Thoracic aorta (tissue), 2 donors: ENCODE results near the gene CCN6. TPM values are rescaled to one million over a fixed set of nuclear protein-coding genes. Genes with fewer than 3 reads are reported as not detected.
"Not testable (repeated sequence)": the region's sequence is repeated elsewhere in the genome, so short reads cannot be mapped to it uniquely, and the experiment has no call there.

ENCODE experiments used
- ATAC-seq: fragments of 150-250 bp; one replicate; pipeline ENCODE4 v1.8.0; 2017; ENCODE audit warnings: low read depth; ENCODE audit not compliant: insufficient number of reproducible peaks, low FRiP score
- DNase-seq: peaks from one replicate; pipeline ENCODE4 v3.0.0-alpha.2; 2020; ENCODE audit warnings: low spot score
- H3K27ac ChIP-seq, 2 donors: fragments of 200-600 bp; sonication (generic); 1 replicate in 1 of 2; 2 replicates in 1 of 2; pipeline ENCODE4 v1.5.1; 2016; ENCODE audit warnings: mild to moderate bottlenecking in 2 of 2, moderate library complexity in 2 of 2
- H3K27me3 ChIP-seq: fragments of 200-600 bp; sonication (generic); replicated peaks from 2 replicates; pipeline ENCODE4 v1.6.0; 2016; ENCODE audit warnings: mild to moderate bottlenecking; ENCODE audit not compliant: insufficient read depth
- H3K36me3 ChIP-seq: fragments of 200-600 bp; sonication (generic); one replicate; pipeline ENCODE4 v1.5.1; 2016
- H3K4me1 ChIP-seq, 2 donors: fragments of 200-600 bp; sonication (generic); 1 replicate in 1 of 2; 2 replicates in 1 of 2; pipeline versions ENCODE4 v1.5.1 to v1.6.0; 2016; ENCODE audit warnings: low read depth in 2 of 2, mild to moderate bottlenecking in 1 of 2; ENCODE audit not compliant: control insufficient read depth in 1 of 2
- H3K4me3 ChIP-seq: fragments of 200-600 bp; sonication (generic); 2 replicates; pipeline ENCODE4 v1.5.1; 2016; ENCODE audit warnings: mild to moderate bottlenecking
- H3K9me3 ChIP-seq: fragments of 200-600 bp; sonication (generic); 2 replicates; pipeline ENCODE4 v1.5.1; 2016
- total RNA-seq, 2 donors: library from RNA; depleted of rRNA; stranded (reverse); fragments of >200 nt; gene quantifications; one replicate each; pipeline versions ENCODE4 v1.1.0 to v1.2.3, GENCODE V29; 2016
- TF ChIP-seq, protein P1 (sequence below): fragments of 200-600 bp; sonication (generic); IDR thresholded peaks from one replicate; pipeline ENCODE4 v1.5.1; 2019; ENCODE audit warnings: antibody characterized with exemption

Gene CCN6
- total RNA-seq, 2 donors from 2014 or later, result not detected

DNA sequence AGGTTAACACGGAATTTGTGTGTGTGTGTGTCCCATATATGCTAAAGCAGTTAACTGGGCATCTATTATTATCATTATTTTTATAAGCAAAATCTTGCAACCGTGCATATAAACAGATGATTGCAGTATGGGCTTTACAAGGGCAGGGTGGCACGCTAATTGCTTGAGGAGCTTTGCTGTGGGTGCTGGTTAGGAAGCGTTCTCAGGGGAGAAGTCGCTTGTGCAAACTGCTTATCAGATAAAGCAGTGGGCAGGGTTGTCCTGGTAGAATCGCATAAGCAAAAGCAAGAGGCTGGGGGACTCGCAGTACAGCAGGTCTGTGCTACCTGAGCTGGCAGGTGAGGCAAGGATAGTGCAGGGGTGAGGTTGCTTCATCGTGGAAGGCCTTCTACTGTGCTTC is 9.7 kb upstream of the CCN6 start:
- TF ChIP-seq, protein P1, sequence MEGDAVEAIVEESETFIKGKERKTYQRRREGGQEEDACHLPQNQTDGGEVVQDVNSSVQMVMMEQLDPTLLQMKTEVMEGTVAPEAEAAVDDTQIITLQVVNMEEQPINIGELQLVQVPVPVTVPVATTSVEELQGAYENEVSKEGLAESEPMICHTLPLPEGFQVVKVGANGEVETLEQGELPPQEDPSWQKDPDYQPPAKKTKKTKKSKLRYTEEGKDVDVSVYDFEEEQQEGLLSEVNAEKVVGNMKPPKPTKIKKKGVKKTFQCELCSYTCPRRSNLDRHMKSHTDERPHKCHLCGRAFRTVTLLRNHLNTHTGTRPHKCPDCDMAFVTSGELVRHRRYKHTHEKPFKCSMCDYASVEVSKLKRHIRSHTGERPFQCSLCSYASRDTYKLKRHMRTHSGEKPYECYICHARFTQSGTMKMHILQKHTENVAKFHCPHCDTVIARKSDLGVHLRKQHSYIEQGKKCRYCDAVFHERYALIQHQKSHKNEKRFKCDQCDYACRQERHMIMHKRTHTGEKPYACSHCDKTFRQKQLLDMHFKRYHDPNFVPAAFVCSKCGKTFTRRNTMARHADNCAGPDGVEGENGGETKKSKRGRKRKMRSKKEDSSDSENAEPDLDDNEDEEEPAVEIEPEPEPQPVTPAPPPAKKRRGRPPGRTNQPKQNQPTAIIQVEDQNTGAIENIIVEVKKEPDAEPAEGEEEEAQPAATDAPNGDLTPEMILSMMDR, result no peak
- Histone ChIP-seq H3K27ac (no peak overlapping the region), H3K4me3 (no peak overlapping the region), H3K4me1 (peaks cover 0 to 3% of the 10 kb centered on the region in 2 donors), H3K9me3 (no peaks in the 10 kb centered on the region), H3K27me3 (no peaks in the 10 kb centered on the region), H3K36me3 (no peaks in the 10 kb centered on the region)
- DNase-seq (no peak), ATAC-seq (no peak)

- no peaks in the 10 kb centered on the region for H3K4me1 ChIP-seq
- DNase-seq, result no peak
- no peak overlapping the region for H3K27ac ChIP-seq
- H3K9me3 ChIP-seq, result no peaks in the 10 kb centered on the region
- TF ChIP-seq, protein P1, result no peak
- no peaks in the 10 kb centered on the region for H3K36me3 ChIP-seq
- H3K4me3 ChIP-seq, result no peak overlapping the region
- ATAC-seq, result no peak
- no peaks in the 10 kb centered on the region for H3K27me3 ChIP-seq
Observed at GRCh38 chr6:112044856-112045255, 9.0 kb upstream of the CCN6 start.

DNA sequence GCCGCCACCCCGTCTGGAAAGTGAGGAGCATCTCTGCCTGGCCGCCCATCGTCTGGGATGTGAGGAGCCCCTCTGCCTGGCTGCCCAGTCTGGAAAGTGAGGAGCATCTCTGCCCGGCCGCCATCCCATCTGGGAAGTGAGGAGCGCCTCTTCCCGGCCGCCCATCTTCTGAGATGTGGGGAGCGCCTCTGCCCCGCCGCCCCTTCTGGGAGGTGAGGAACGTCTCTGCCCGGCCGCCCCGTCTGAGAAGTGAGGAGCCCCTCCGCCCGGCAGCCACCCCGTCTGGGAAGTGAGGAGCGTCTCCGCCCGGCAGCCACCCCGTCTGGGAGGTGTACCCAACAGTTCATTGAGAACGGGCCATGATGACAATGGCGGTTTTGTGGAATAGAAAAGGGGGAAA is 6.4 kb upstream of the CCN6 start:
- not testable (repeated sequence) for H3K9me3 ChIP-seq, H3K4me1 ChIP-seq, DNase-seq, H3K27me3 ChIP-seq, H3K36me3 ChIP-seq, ATAC-seq, H3K27ac ChIP-seq, H3K4me3 ChIP-seq

DNA sequence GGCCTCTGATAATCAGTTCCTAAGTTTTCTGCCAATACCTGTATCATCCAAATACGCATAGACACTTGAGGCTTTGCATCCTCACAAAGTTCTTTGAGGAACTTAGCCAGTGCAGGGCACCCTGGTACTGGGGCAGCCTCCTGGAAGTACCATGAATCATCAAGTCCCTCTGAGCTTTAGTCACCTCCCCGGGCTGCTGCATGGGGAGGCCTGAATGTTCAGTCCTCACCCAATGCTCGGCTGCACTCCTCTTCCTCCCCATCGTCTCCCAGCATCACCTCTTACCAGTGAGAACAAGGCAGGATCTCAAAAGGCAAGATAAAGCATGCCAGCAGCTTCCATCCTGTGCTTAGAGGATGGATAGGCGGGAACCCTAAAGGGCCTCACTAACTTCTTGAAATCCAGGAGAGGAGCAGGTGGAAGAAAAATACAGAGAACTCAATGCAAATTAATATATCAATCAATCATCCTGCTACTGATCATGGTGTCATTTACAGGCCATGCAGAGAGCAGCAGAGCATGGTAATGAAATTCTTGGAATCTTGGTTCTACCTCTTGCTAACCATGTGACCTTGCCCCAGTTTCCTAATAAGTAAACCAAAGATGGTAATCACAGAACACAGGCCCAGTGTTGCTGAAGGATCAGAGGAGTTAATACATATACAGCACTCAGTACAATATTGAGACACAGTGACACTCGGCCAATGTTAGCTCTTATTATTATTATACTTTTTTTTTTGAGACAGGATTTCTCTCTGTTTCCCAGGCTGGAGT is 4.7 kb upstream of the CCN6 start:
- H3K27me3 ChIP-seq, result no peaks in the 10 kb centered on the region
- ATAC-seq, result no peak

DNA sequence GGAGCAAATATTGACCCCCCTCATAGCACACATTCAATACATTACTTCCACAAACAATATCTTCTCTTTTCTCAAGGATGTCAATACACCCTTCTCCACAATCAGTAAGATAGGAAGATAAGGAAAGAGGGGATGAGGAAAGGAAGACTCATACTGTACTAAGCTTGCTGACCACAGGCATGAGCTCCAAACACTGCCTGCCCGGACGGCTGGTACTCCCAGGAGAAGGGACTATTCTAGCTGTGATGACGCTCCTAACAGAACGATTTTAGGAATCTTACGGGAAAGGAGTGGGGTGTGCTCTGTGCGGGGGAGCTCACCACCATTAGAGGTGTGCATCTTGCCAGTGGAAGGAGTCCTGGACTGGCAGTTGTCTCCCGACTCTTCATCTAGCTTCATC is 3.9 kb upstream of the CCN6 start:
- Histone ChIP-seq H3K36me3 (no peaks in the 10 kb centered on the region), H3K27ac (no peak overlapping the region), H3K4me3 (no peak overlapping the region), H3K4me1 (no peaks in the 10 kb centered on the region), H3K27me3 (no peaks in the 10 kb centered on the region), H3K9me3 (no peaks in the 10 kb centered on the region)
- ATAC-seq (no peak), DNase-seq (no peak)
- TF ChIP-seq, protein P1, result no peak

More for the DNA sequence above, 4.7 kb upstream of the CCN6 start:
- TF ChIP-seq, protein P1, result no peak
- no peak overlapping the region for H3K27ac ChIP-seq
- no peaks in the 10 kb centered on the region for H3K9me3 ChIP-seq
- H3K4me1 ChIP-seq, result no peaks in the 10 kb centered on the region
- H3K36me3 ChIP-seq, result no peaks in the 10 kb centered on the region
- no peak overlapping the region for H3K4me3 ChIP-seq
- no peak for DNase-seq

GRCh38 chr6:112050429-112050828 is 3.5 kb upstream of the CCN6 start:
- Histone ChIP-seq H3K9me3 (no peaks in the 10 kb centered on the region), H3K27ac (no peak overlapping the region), H3K27me3 (no peaks in the 10 kb centered on the region), H3K4me1 (no peaks in the 10 kb centered on the region), H3K36me3 (no peaks in the 10 kb centered on the region), H3K4me3 (no peak overlapping the region)
- ATAC-seq, result no peak
- DNase-seq, result no peak
- TF ChIP-seq, protein P1, result no peak

- H3K4me1 ChIP-seq, H3K9me3 ChIP-seq, H3K27me3 ChIP-seq, H3K27ac ChIP-seq, DNase-seq, ATAC-seq, H3K4me3 ChIP-seq, H3K36me3 ChIP-seq: not testable (repeated sequence)
Observed at GRCh38 chr6:112051251-112051740, 2.6 kb upstream of the CCN6 start.
